Measurements from ENCODE around the gene MT1E. TPM values are rescaled to one million over a fixed set of nuclear protein-coding genes. Genes with fewer than 3 reads are reported as not detected.
A peak's percentile ranks its signal among the peaks of the same experiment; 100 is the strongest.

Gene MT1E
- polyA plus RNA-seq, 6 donors from 2014 or later: not detected

- Mint-ChIP-seq H3K4me1 (peaks cover 29 to 56% (median 47%) of the 10 kb centered on the region in 3 donors), H3K4me3 (peak overlapping the region in 4 of 8 donors; percentile 7 to 83 (median 17)), H3K27ac (no peak overlapping the region), H3K27me3 (peaks cover 59 to 81% (median 72%) of the 10 kb centered on the region in 3 donors), H3K9me3 (peaks cover 0 to under 1% (median 0%) of the 10 kb centered on the region in 7 donors), H3K36me3 (no peaks in the 10 kb centered on the region)
- ATAC-seq (ENCODE audit: low read depth in 2 of 2) (no peak), DNase-seq (no peak)
Measured at GRCh38 chr16:56633535-56633934, 8.0 kb downstream of the MT1E start.

- H3K4me3 Mint-ChIP-seq: peak overlapping the region in 6 of 8 donors; percentile 51 to 82 (median 68)
- DNase-seq (no peak), ATAC-seq (ENCODE audit: low read depth in 2 of 2) (no peak)
- peak overlapping the region in 3 of 6 donors; percentile 47 to 91 (median 64) for H3K27ac Mint-ChIP-seq
- H3K9me3 Mint-ChIP-seq: peaks cover 0 to 1% (median 0%) of the 10 kb centered on the region in 7 donors
- peaks cover 70 to 91% (median 83%) of the 10 kb centered on the region in 3 donors for H3K27me3 Mint-ChIP-seq
- no peaks in the 10 kb centered on the region for H3K36me3 Mint-ChIP-seq
- H3K4me1 Mint-ChIP-seq: peaks cover 26 to 51% (median 36%) of the 10 kb centered on the region in 3 donors
Measured at GRCh38 chr16:56634715-56635440, 9.3 kb downstream of the MT1E start.

- Mint-ChIP-seq H3K9me3 (peaks cover 0 to 1% (median 0%) of the 10 kb centered on the region in 7 donors), H3K4me1 (peaks cover 20 to 45% (median 30%) of the 10 kb centered on the region in 3 donors), H3K27me3 (peaks cover 70 to 97% (median 89%) of the 10 kb centered on the region in 3 donors), H3K27ac (peak overlapping the region in 1 of 6 donors; percentile 64), H3K4me3 (peak overlapping the region in 5 of 8 donors; percentile 32 to 82 (median 70)), H3K36me3 (no peaks in the 10 kb centered on the region)
- ATAC-seq (ENCODE audit: low read depth in 2 of 2) (peak in 1 of 2 donors; percentile 23), DNase-seq (no peak)
Measured at GRCh38 chr16:56635441-56635967, 9.9 kb downstream of the MT1E start.

GRCh38 chr16:56636616-56637413 lies 11.2 kb downstream of the MT1E start:
- Mint-ChIP-seq H3K27me3 (peaks cover 74 to 96% (median 89%) of the 10 kb centered on the region in 3 donors), H3K4me3 (peak overlapping the region in 1 of 8 donors; percentile 22), H3K36me3 (no peaks in the 10 kb centered on the region), H3K4me1 (peaks cover 16 to 34% (median 25%) of the 10 kb centered on the region in 3 donors), H3K27ac (no peak overlapping the region), H3K9me3 (peaks cover 0 to 1% (median 0%) of the 10 kb centered on the region in 7 donors)
- no peak for ATAC-seq (ENCODE audit: low read depth in 2 of 2)
- no peak for DNase-seq

GRCh38 chr16:56637814-56638750 lies 12.5 kb downstream of the MT1E start, which contains the start of gene MT1A:
Gene MT1A (plus strand): TSS chr16:56638666. CDS start chr16:56638739, 73 bp downstream.
- DNase-seq (no peak), ATAC-seq (ENCODE audit: low read depth in 2 of 2) (no peak)
- Mint-ChIP-seq H3K27ac (peak within 1 kb of the TSS in 1 of 6 donors; percentile 70), H3K4me1 (peaks cover 14 to 34% (median 20%) of the 10 kb centered on the region in 3 donors), H3K4me3 (peak within 1 kb of the TSS; percentile 3 to 75 (median 39)), H3K36me3 (no peaks in the 10 kb centered on the region), H3K9me3 (peaks cover 0 to 1% (median 0%) of the 10 kb centered on the region in 7 donors), H3K27me3 (peaks cover 84 to 91% (median 84%) of the 10 kb centered on the region in 3 donors)

GRCh38 chr16:56639045-56639444 lies 13.5 kb downstream of the MT1E start:
- H3K27me3 Mint-ChIP-seq: peaks cover 81 to 91% (median 87%) of the 10 kb centered on the region in 3 donors
- ATAC-seq (ENCODE audit: low read depth in 2 of 2) (no peak), DNase-seq (no peak)
- peak overlapping the region in 1 of 8 donors; percentile 21 for H3K4me3 Mint-ChIP-seq
- H3K27ac Mint-ChIP-seq: no peak overlapping the region
- H3K9me3 Mint-ChIP-seq: peaks cover 0 to 1% (median 0%) of the 10 kb centered on the region in 7 donors
- H3K36me3 Mint-ChIP-seq: no peaks in the 10 kb centered on the region
- peaks cover 20 to 41% (median 30%) of the 10 kb centered on the region in 3 donors for H3K4me1 Mint-ChIP-seq

- DNase-seq: no peak
- H3K9me3 Mint-ChIP-seq: peaks cover 0 to 1% (median 0%) of the 10 kb centered on the region in 7 donors
- no peak overlapping the region for H3K27ac Mint-ChIP-seq
- peaks cover 16 to 37% (median 31%) of the 10 kb centered on the region in 3 donors for H3K4me1 Mint-ChIP-seq
- H3K36me3 Mint-ChIP-seq: no peaks in the 10 kb centered on the region
- peaks cover 81 to 91% (median 87%) of the 10 kb centered on the region in 3 donors for H3K27me3 Mint-ChIP-seq
- ATAC-seq (ENCODE audit: low read depth in 2 of 2): no peak
- no peak overlapping the region for H3K4me3 Mint-ChIP-seq
Measured at GRCh38 chr16:56640076-56640475, 14.5 kb downstream of the MT1E start.

- H3K27me3 Mint-ChIP-seq: peaks cover 86 to 91% (median 88%) of the 10 kb centered on the region in 3 donors
- H3K27ac Mint-ChIP-seq: no peak overlapping the region
- H3K4me3 Mint-ChIP-seq: no peak overlapping the region
- ATAC-seq (ENCODE audit: low read depth in 2 of 2) (no peak), DNase-seq (no peak)
- peaks cover 14 to 30% (median 28%) of the 10 kb centered on the region in 3 donors for H3K4me1 Mint-ChIP-seq
- peaks cover 0 to 1% (median 0%) of the 10 kb centered on the region in 7 donors for H3K9me3 Mint-ChIP-seq
- H3K36me3 Mint-ChIP-seq: no peaks in the 10 kb centered on the region
Measured at GRCh38 chr16:56641166-56641565, 15.6 kb downstream of the MT1E start.

- peaks cover 0 to 1% (median 0%) of the 10 kb centered on the region in 7 donors for H3K9me3 Mint-ChIP-seq
- H3K27ac Mint-ChIP-seq: peak overlapping the region in 1 of 6 donors; percentile 63
- ATAC-seq (ENCODE audit: low read depth in 2 of 2): peak; percentile 89 to 91
- peak; percentile 14 for DNase-seq
- no peaks in the 10 kb centered on the region for H3K36me3 Mint-ChIP-seq
- H3K27me3 Mint-ChIP-seq: peaks cover 81 to 89% (median 87%) of the 10 kb centered on the region in 3 donors
- H3K4me3 Mint-ChIP-seq: peak overlapping the region in 7 of 8 donors; percentile 60 to 87 (median 64)
- peaks cover 10 to 22% (median 19%) of the 10 kb centered on the region in 3 donors for H3K4me1 Mint-ChIP-seq
Measured at GRCh38 chr16:56643080-56643778, 17.6 kb downstream of the MT1E start.

- peaks cover 84 to 89% (median 88%) of the 10 kb centered on the region in 3 donors for H3K27me3 Mint-ChIP-seq
- no peak for ATAC-seq (ENCODE audit: low read depth in 2 of 2)
Measured at GRCh38 chr16:56643833-56644232, 18.3 kb downstream of the MT1E start.

GRCh38 chr16:56645311-56645710 lies 19.7 kb downstream of the MT1E start:
- ATAC-seq (ENCODE audit: low read depth in 2 of 2) (no peak), DNase-seq (no peak)
- H3K27ac Mint-ChIP-seq: no peak overlapping the region
- no peaks in the 10 kb centered on the region for H3K9me3 Mint-ChIP-seq
- H3K36me3 Mint-ChIP-seq: no peaks in the 10 kb centered on the region
- no peak overlapping the region for H3K4me3 Mint-ChIP-seq
- peaks cover 76 to 87% (median 82%) of the 10 kb centered on the region in 3 donors for H3K27me3 Mint-ChIP-seq
- peaks cover 10 to 22% (median 19%) of the 10 kb centered on the region in 3 donors for H3K4me1 Mint-ChIP-seq

More at GRCh38 chr16:56643833-56644232, 18.3 kb downstream of the MT1E start:
- Mint-ChIP-seq H3K4me3 (peak overlapping the region in 6 of 8 donors; percentile 30 to 87 (median 68)), H3K27ac (no peak overlapping the region), H3K4me1 (peaks cover 10 to 22% (median 19%) of the 10 kb centered on the region in 3 donors), H3K36me3 (no peaks in the 10 kb centered on the region), H3K9me3 (no peaks in the 10 kb centered on the region)
- DNase-seq: no peak
